Choroid plexus epithelial cell (primary cell): ENCODE results near the gene GLCE.
"Not testable (repeated sequence)": the region's sequence is repeated elsewhere in the genome, so short reads cannot be mapped to it uniquely, and the experiment has no call there.

Experiments used
- DNase-seq: peaks from one replicate; pipeline ENCODE4 v3.0.0-alpha.2; 2010; ENCODE audit warnings: low read depth
- H3K4me3 ChIP-seq: 2 replicates; pipeline ENCODE4 v1.5.1; 2011; ENCODE audit warnings: low read depth, mild to moderate bottlenecking, control low read depth, low read length, moderate library complexity
- CTCF ChIP-seq: conservative IDR thresholded peaks from 2 replicates; pipeline ENCODE4 v1.5.1; 2011; ENCODE audit warnings: low read depth, mild to moderate bottlenecking, control low read depth, inconsistent platforms, low read length, moderate library complexity

Gene GLCE

GRCh38 chr15:69296606-69297005 is 136.2 kb downstream of the GLCE start:
- no peak for TF ChIP-seq CTCF
- DNase-seq: no peak
- no peak overlapping the region for H3K4me3 ChIP-seq

DNA sequence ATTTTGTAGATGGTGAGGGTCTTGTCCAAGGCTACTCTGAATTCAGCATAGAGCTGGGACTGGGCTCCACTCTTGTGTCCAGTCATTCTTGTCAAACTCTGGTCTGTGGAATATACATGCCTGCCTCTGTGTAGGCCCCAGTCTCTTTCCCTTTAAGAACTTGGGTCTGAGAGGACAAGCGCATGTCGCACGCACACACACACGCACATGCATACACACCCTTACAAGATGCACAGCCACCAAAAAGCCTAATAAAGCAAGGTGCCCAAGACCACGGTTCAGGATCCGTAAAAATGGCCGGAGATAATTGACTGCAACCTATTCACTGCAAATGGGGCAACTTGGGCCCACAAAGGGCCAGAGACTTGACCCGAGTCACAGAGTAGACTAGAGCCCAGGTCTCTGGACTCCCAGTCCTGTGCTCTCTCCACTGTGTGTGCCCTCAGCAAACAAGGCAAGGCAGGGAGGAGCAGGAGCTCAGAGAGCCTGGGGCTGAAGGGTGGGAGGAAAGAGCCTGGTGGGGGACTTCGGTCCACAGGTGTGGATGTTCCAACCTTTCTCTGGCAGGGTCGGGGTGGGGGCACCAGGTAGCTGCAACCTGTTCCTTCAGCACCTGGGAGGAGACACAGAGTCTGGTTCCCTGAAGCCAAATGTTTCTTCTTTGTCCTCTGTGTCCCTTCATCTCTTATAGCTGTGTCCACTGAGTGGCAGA is 137.4 kb downstream of the GLCE start:
- no peak for DNase-seq
- H3K4me3 ChIP-seq: no peak overlapping the region
- TF ChIP-seq CTCF: no peak

DNA sequence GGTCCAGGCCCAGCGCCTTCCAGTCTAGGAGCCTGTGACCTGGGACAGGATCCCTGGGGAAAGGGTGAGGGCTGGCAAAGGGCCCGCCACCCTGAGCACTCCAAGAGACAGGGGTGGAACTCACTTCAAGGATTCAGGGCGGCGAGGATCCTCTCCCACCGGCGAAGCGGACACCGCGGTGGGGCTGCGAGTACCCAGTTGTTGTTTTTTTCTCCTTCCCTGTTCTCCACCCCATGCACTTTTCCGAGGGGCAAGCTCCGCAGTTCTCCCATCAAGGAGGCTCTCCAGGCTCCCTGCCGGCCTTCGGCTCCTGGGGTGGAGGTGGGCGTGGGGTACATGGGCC is 137.9 kb downstream of the GLCE start:
- DNase-seq: no peak
- no peak for TF ChIP-seq CTCF
- H3K4me3 ChIP-seq: peak overlapping the region; percentile 60

DNA sequence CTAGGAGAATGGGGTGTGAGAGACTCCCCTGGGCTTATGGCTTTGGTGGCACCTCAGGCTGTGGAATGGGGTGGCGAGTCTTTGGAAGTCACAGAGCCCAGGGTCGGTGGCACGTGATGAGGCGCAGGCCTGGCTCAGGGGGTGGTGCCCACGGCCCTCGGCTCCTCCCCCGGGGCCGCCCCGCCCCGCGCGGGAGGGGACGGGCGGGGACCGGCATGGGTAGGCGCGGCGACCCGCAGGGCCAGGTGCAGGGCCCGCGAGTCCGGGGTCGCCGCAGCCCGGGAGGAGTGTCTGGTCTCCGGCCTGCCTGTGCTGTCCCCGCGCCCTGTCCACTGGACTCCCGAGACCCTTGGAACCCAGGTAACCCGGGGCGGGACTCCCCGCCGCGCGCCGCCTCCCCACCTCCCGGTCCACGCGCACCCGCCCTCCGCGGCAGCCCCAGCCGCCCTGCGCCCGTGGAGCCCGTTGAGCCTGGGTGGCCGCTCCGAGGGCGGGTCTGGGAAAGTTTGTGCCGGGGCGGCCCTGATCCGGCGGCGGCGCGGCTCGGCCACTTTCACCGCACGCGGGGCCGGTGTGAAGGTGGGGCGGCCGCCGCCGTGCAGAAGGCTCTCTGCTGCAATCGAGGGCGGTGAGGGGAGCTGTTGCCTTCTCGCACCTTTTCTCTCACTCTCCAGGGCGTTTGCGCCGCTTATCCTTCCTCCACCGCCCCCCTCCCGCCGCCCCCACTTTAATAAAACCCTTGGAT is 138.4 kb downstream of the GLCE start, which contains the start of gene PAQR5:
TSS of gene PAQR5 (plus strand) at position 216 of the 745 bp plus-strand sequence. CDS start 61,169 bp downstream, outside the sequence.
- H3K4me3 ChIP-seq: peak within 1 kb of the TSS; percentile 60
- no peak for TF ChIP-seq CTCF
- no peak for DNase-seq

- no peak for DNase-seq
- TF ChIP-seq CTCF: no peak
- peak overlapping the region; percentile 60 for H3K4me3 ChIP-seq
Measured at GRCh38 chr15:69299451-69299886, 139.0 kb downstream of the GLCE start.

DNA sequence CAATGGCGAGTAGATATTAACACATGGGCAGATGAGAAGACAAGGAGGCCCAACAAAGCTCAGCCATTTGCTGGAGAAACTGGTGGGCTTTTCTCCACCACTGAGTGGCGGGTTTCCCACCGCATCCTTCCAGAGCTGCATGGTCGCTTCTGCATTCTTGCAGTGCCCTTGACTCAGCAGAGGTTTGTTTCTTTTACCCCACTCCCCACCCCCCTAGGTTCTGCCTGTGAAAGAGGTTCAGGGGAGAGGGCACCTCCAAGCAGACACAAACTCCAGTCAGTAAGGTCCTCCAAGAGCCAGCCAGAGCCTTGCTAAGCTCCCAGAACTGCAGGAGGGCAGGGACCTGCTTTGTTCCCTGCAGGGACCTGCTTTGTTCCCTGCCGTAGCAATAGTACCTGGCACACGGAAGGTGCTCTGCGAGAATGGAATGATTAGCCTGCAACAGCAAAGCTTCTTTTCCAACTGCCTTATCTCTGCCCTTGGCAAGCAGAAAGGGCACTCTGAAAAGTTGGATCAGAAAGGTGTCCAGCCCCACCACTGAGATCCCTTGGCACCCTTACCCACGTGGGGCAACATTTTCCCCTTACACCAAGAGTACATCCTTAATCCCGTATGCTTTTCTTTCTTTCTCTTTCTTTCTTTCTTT is 139.6 kb downstream of the GLCE start:
- H3K4me3 ChIP-seq: no peak overlapping the region
- no peak for TF ChIP-seq CTCF
- DNase-seq: no peak

DNA sequence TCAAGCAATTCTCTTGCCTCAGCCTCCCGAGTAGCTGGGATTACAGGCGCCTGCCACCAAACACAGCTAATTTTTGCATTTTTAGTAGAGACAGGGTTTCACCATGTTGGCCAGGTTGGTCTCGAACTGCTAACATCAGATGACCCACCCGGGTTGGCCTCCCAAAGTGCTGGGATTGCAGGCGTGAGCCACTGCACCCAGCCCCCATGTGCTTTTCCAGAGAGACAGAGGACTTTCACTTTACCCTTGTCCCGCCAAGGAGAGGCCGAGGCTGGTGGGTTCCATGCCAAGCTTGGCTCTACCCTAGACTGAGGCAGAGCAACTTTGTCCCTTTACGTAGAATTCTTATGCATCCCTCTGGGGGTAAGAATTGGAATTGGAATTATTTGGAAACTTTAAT is 140.7 kb downstream of the GLCE start:
- H3K4me3 ChIP-seq, DNase-seq: not testable (repeated sequence)

DNA sequence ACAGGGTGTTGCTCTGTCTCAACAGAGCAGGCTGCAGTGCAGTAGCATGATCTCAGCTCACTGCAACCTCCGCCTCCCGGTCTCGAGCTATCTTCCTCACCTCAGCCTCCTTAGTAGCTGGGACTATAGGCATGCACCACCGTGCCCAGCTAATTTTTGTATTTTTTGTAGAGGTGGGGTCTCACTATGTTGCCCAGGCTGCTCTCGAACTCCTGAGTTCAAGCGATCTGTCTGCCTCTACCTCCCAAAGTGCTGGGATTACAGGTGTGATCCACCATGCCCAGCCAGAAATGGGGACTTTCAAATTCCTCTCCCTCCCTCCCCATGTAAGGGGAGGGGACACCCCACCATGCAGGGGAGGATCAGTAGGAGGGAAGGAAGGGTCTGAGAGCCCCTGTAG is 141.7 kb downstream of the GLCE start:
- not testable (repeated sequence) for H3K4me3 ChIP-seq, DNase-seq
